ENCODE data around the gene AP3B1.

The AP3B1 gene

GRCh38 chr5:78317515-78317914, 23.0 kb upstream of the AP3B1 start:
- H3K4me2 ChIP-seq (ENCODE audit: low read length): no peak overlapping the region
- no peak overlapping the region for H2AFZ ChIP-seq
- H3K4me3 ChIP-seq (ENCODE audit: low read depth, low read length): no peak overlapping the region
- no peaks in the 10 kb centered on the region for H3K9me3 ChIP-seq (ENCODE audit: control insufficient read depth, low read length)
- no peaks in the 10 kb centered on the region for H3K27me3 ChIP-seq (ENCODE audit: control insufficient read depth, insufficient read depth, low read length)
- no peaks in the 10 kb centered on the region for H3K4me1 ChIP-seq
- no peaks in the 10 kb centered on the region for H3K36me3 ChIP-seq (ENCODE audit: control insufficient read depth, insufficient read depth, low read length)
- TF ChIP-seq CTCF (IDR thresholded peaks at IDR 0.05): no peak
- no peaks in the 10 kb centered on the region for H3K79me2 ChIP-seq
- H3K27ac ChIP-seq: no peak overlapping the region
- H3K9ac ChIP-seq: no peak overlapping the region

GRCh38 chr5:78308703-78309102, 14.2 kb upstream of the AP3B1 start:
- Histone ChIP-seq H3K4me1 (no peaks in the 10 kb centered on the region), H3K36me3 (ENCODE audit: control insufficient read depth, insufficient read depth, low read length) (no peaks in the 10 kb centered on the region), H3K9ac (no peak overlapping the region), H3K4me3 (ENCODE audit: low read depth, low read length) (no peak overlapping the region), H3K27me3 (ENCODE audit: control insufficient read depth, insufficient read depth, low read length) (no peaks in the 10 kb centered on the region), H3K4me2 (ENCODE audit: low read length) (no peak overlapping the region), H3K27ac (no peak overlapping the region), H2AFZ (no peak overlapping the region), H3K9me3 (ENCODE audit: control insufficient read depth, low read length) (no peaks in the 10 kb centered on the region), H3K79me2 (no peaks in the 10 kb centered on the region)
- TF ChIP-seq CTCF (IDR thresholded peaks at IDR 0.05): no peak

GRCh38 chr5:78300464-78301045, 6.1 kb upstream of the AP3B1 start:
- H3K79me2 ChIP-seq: no peaks in the 10 kb centered on the region
- H3K36me3 ChIP-seq (ENCODE audit: control insufficient read depth, insufficient read depth, low read length): no peaks in the 10 kb centered on the region
- H3K9ac ChIP-seq: no peak overlapping the region
- H3K27me3 ChIP-seq (ENCODE audit: control insufficient read depth, insufficient read depth, low read length): no peaks in the 10 kb centered on the region
- no peaks in the 10 kb centered on the region for H3K9me3 ChIP-seq (ENCODE audit: control insufficient read depth, low read length)
- H3K4me2 ChIP-seq (ENCODE audit: low read length): no peak overlapping the region
- H3K4me3 ChIP-seq (ENCODE audit: low read depth, low read length): no peak overlapping the region
- no peak overlapping the region for H3K27ac ChIP-seq
- no peaks in the 10 kb centered on the region for H3K4me1 ChIP-seq
- TF ChIP-seq CTCF (IDR thresholded peaks at IDR 0.05): peak; percentile 20
- H2AFZ ChIP-seq: no peak overlapping the region

- H3K9me3 ChIP-seq (ENCODE audit: control insufficient read depth, low read length): no peaks in the 10 kb centered on the region
- H3K27me3 ChIP-seq (ENCODE audit: control insufficient read depth, insufficient read depth, low read length): no peaks in the 10 kb centered on the region
- peak overlapping the region; percentile 83 for H3K27ac ChIP-seq
- H3K4me3 ChIP-seq (ENCODE audit: low read depth, low read length): peak overlapping the region; percentile 99
- no peaks in the 10 kb centered on the region for H3K36me3 ChIP-seq (ENCODE audit: control insufficient read depth, insufficient read depth, low read length)
- peaks cover 4% of the 10 kb centered on the region for H3K79me2 ChIP-seq
- no peaks in the 10 kb centered on the region for H3K4me1 ChIP-seq
- H2AFZ ChIP-seq: peak overlapping the region; percentile 93
- no peak overlapping the region for H3K9ac ChIP-seq
- peak; percentile 45 for TF ChIP-seq CTCF (IDR thresholded peaks at IDR 0.05)
- H3K4me2 ChIP-seq (ENCODE audit: low read length): peak overlapping the region; percentile 100
Observed at GRCh38 chr5:78295035-78295961, 800 bp upstream of the AP3B1 start.

Measured in parathyroid adenoma (tissue), 2 donors.